GM18861 (cell line): ENCODE results near the gene RAET1L.
"Not testable (repeated sequence)": the region's sequence is repeated elsewhere in the genome, so short reads cannot be mapped to it uniquely, and the experiment has no call there.

Experiments used
- ATAC-seq: cut with Tn5 transposase; IDR thresholded peaks from one replicate; pipeline ENCODE4 v1.9.1; 2021; ENCODE audit not compliant: unreplicated experiment

Gene RAET1L

DNA sequence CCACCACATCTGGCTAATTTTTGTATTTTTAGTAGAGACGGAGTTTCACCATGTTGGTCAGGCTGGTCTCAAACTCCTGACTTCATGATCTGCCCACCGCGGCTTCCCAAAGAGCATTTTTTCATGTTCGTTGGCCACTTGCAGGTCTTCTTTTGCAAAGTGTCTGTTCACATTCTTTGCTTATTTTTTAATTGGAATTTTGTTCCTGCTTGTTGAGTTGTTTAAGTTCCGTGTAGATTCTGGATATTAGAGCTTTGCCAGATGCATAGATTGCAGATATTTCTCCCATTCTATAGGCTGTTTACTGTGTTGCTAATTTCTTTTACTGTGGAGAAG lies 8.2 kb downstream of the RAET1L start:
- not testable (repeated sequence) for ATAC-seq

DNA sequence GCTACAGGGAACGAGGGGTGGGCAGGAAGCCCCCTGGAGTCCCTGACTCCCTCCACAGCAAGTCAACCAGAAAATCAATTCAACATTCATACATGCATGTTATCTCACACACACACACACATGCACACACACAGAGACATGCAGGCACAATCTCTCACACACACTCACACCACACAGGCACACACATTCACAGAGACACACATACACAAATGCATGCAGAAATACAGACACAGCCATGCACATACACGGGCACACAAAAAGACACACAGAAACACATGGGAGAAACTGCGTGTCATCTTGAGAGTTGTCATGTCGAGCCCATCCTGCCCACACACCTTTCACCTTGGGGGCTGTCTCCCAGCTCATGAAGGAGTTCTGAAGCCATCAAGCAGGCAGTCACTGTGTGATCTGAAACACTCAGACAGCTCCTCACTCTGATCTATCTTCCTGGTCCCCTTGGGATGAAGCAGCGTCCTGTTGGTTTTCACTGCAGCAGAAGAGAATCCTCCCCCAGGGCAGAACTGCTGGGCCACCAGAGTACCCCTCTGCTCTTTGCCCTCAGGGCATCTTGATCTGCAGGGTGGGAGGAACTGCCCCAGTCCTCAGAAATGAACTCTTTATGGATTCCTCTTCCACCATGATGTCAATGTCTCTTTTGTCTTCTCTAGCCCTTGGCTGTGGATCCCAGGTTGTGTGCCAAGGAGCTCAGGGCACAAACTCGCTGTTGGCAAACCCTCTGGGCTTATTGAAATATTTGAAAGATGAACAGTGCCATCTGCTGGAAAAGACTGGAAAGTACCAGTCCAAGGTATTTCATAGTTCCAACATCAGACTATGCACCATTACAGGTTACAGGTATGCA lies 8.8 kb downstream of the RAET1L start:
- ATAC-seq, result peak; percentile 64

- ATAC-seq, result not testable (repeated sequence)
Observed at GRCh38 chr6:150015281-150016001, 9.9 kb downstream of the RAET1L start.

GRCh38 chr6:150014623-150015280 lies 10.6 kb downstream of the RAET1L start:
- not testable (repeated sequence) for ATAC-seq

DNA sequence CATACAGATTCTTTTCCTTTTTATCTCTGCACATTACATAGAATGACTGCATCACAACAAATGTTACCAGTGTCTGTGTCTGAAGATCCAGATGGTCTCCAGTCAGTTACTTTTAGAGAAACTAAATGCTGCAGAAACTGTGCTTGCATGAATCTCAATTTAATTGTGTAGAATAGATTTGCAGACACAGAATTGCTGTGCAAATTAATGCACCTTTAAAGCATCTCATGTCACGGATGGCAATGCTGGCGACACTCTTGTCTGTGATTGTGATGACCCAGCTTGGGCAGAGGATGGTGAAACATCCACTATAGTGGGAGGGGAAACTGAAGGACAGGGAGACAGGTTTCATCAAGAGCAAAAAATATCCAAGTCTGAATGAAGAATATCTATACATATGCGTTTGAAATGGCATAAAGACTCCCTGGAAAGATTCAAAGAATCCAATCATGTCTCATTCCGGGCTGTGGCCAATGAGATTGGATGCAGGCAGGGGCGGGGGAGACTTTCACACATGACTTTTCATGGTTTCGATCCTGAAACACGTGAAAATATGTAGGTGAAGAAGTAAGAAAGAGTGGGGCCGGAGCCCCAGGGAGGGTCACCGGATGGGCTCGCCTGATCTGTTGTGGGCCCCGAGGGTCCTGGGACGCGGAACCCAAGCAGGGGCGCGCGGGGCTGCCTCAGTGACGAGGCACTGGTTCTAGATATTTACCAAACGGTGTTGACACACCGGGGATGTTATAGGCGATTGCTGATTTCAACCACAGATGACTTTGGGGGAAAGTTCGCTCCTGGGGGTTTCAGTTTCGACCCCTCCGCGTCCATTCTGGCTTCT lies 11.3 kb downstream of the RAET1L start:
- not testable (repeated sequence) for ATAC-seq

GRCh38 chr6:150012846-150013784 lies 12.2 kb downstream of the RAET1L start:
- ATAC-seq, result not testable (repeated sequence)

DNA sequence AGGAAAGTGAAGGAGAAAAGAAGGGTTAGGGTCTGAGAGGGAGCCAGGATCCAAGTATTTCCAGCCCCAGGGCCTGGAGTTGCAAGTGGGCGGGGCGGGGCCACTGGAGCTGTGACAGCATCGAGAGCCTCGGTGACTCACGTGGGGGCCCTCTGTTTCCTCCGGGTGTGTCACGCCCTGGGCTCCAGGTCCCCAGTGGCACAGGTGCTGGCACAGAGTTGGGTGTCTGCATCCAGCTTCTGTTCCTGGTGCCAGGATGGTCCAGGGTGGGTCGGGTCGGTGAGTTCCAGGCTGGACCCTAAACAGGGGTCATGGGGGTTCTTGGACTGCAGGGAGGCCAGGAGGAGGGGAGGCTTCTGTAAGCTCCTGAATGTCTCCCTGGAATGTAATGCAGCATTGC lies 16.7 kb downstream of the RAET1L start:
- ATAC-seq, result no peak

GRCh38 chr6:150006961-150007464 lies 18.3 kb downstream of the RAET1L start:
- no peak for ATAC-seq

DNA sequence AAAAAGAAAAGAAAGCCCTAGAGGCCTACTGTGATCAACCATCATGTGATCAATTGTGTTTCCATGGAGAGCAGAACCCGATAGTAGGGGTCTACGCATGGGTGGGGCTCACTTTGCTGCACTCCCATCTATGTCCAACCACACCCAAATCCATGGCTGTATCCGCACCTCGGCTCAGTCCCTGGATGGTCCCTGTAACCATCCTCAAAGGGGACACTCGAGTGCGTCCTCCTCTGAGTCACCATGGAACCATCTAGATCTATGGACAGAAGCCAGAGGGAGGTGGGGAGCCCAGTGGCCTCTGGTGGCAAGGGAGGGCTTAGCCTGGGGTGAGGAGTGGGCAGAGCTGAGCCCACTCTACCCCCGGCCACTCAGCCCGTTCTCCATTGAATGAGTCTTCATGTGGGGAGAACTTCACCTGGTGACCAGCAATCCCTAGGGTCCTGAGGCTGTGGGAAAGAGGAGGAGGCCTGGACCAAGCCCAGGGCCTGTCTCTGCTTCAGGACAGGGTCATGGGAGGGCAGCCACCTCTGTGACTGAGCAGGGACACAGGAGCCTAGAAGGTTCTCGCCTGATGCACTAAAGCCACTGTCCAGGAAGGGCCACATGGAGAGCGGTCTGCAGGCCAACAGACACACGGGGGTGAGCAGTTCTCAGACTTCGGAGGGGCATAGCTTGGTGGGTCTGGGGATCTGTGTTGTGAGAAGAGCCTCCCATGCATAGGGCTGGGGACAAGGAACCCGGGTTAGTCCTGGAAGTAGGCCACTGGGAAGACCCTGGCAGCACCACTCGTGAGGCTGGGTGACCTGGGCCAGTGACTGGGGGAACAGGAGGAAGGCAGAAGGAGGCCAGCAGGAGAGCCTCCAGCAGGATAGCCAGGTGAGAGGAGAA lies 19.3 kb downstream of the RAET1L start:
- no peak for ATAC-seq

GRCh38 chr6:150004783-150005717 lies 20.3 kb downstream of the RAET1L start:
- peak; percentile 72 for ATAC-seq

DNA sequence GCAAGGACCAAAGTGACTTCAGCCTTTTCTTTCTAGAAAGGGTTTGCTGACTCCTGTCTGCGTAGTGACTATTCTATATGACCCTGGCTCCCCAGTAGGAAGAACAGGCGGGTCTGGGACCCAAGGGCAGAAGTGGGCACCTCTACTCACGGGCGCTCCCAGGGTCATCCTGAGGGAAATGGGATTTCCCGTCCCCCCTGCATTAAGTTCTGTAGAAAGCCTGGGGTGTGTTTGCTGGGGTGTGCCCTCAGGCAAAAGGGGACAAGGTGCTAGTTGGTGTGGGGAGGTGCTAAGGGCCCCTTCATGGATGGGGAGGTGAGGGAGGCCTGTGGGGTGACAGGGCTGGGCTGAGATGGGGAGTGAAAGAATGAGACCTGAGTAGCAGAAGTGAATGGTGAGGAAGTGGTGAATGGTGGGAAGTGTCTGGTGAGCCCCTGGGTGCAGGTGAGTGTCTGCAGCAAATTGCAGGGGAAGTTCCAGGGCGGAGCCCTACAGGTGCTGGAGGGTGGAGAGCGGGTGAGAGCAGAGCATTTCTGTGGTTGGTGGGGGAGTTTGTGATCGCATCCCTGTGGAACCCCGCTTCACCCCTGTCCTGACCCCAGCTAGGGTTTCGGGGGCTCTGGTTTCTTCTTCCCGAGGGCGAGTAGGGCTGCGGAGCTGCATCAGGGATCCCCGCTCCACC lies 21.1 kb downstream of the RAET1L start:
- peak; percentile 11 for ATAC-seq

GRCh38 chr6:150003599-150003998 lies 21.7 kb downstream of the RAET1L start:
- not testable (repeated sequence) for ATAC-seq

DNA sequence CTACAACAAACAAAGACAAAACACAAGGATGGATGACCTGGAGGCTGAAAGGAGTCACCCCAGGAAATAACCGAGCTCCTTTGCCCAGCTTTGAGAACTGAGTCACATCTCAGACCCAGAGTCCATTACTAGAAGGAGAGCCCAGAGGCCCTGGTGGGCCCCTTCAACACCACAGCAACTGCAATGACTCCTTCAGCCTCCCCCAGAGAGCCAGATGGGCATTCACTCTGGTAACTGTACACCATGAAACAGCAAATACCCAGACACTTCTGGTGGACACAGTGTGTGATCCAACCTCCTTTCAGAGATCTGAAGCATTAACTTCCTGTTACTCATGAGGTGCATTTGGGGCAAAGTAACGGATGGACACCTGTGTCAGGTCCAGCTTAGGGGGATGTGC lies 22.6 kb downstream of the RAET1L start:
- no peak for ATAC-seq

DNA sequence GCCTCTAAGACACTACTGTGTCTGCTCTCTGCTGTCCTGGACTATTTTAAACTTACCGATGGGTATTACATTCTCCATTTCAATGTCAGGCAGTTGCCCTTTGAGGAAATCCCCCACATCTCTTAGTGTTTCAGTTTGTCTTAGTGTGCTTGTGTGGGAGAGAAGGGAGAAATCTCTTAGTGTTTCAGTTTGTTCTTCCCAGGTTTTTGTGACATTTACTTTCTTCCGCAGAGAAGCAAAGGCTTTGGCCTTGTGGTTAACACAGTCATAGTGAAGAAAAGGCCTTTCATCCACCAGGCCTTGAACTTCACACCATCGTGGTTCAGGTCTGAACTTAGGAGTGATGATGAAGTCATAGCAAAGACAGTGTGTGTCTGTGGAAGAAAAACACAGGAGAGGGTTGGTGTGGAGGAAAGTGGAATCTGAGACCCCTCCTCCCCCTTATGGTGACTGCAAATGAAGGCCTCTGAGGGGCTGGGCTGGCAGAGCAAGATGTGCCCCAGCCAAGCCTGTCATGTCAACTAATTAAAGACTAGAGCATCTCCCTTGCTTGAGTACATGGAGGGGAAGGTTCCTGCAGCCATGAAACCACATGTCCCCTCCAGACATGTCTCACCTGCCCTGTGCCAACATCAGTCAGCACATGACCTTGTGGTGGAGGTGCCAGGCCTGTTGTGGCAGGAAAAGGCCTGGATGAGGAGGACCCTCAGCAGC lies 23.9 kb downstream of the RAET1L start:
- ATAC-seq, result peak; percentile 31

DNA sequence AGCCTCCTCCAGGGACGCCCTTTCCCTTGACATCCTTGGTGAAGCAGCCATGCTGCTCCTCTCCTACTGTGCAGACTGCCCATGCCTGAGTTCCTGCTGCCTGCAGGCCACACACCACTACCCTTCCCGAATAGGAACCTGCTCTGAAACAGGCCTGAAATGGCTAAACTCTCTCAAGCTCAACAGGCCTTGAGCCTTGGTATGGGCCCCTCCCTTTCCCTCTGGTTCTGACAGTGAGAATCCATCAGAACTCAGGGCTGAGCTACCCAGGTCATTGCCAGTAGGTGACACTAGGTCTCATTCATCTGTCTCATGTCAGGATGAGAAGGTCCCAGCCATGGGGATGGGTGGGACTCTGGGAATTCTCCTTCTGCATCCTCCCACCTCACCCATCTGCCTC lies 25.7 kb downstream of the RAET1L start:
- ATAC-seq, result no peak

DNA sequence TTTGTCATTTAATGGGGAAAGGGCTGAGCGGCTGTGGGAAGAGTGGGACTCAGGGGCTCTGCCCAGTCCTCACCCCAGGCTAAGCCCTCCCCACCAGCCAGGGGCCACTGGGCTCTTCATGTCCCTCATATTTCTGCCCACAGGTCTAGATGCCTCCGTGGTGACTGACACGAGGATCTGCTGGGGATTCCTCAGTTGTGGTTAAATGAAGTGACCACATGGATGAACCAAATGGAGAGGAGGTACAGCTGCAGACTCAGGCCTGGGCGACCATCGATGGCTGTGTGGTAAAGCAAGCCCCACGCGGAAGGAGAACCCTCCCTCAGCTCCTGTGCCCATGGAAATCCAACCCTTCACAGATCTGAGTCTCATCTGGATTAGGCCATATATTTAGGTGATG lies 29.4 kb downstream of the RAET1L start:
- ATAC-seq, result no peak
